Neutrophil (primary cell): ENCODE data around the gene MAP3K2.

Experiments
- H3K27ac ChIP-seq: fragments of 200-600 bp; sonication (generic); 2 replicates; pipeline ENCODE4 v1.5.1; 2016; ENCODE audit warnings: mild to moderate bottlenecking, moderate library complexity
- H3K27me3 ChIP-seq: fragments of 200-600 bp; sonication (generic); 2 replicates; pipeline ENCODE4 v1.6.0; 2016; ENCODE audit warnings: mild to moderate bottlenecking
- H3K36me3 ChIP-seq: fragments of 200-600 bp; sonication (generic); 2 replicates; pipeline ENCODE4 v1.5.1; 2017
- H3K4me1 ChIP-seq, 2 experiments: fragments of 200-600 bp in 1 of 2; sonication (generic) in 1 of 2; 1 replicate in 1 of 2; 2 replicates in 1 of 2; pipeline versions ENCODE4 v1.5.1 to v1.6.1; 2013 to 2016; ENCODE audit warnings: low read depth in 1 of 2, low read length in 1 of 2, mild to moderate bottlenecking in 1 of 2, moderate library complexity in 1 of 2; ENCODE audit not compliant: control insufficient read depth in 1 of 2, insufficient read depth in 1 of 2
- H3K4me3 ChIP-seq, 2 experiments: fragments of 200-600 bp in 1 of 2; sonication (generic) in 1 of 2; 1 replicate in 1 of 2; 2 replicates in 1 of 2; pipeline ENCODE4 v1.5.1; 2013 to 2016; ENCODE audit warnings: low read depth in 1 of 2, low read length in 1 of 2, mild to moderate bottlenecking in 1 of 2, moderate library complexity in 1 of 2
- H3K9me3 ChIP-seq: fragments of 200-600 bp; sonication (generic); 2 replicates; pipeline ENCODE4 v1.5.1; 2016
- TF ChIP-seq, protein P1 (sequence below): fragments of 200-600 bp; sonication (generic); IDR thresholded peaks from 2 replicates; pipeline ENCODE4 v1.5.1; 2016; ENCODE audit warnings: antibody characterized with exemption

MAP3K2 gene

DNA sequence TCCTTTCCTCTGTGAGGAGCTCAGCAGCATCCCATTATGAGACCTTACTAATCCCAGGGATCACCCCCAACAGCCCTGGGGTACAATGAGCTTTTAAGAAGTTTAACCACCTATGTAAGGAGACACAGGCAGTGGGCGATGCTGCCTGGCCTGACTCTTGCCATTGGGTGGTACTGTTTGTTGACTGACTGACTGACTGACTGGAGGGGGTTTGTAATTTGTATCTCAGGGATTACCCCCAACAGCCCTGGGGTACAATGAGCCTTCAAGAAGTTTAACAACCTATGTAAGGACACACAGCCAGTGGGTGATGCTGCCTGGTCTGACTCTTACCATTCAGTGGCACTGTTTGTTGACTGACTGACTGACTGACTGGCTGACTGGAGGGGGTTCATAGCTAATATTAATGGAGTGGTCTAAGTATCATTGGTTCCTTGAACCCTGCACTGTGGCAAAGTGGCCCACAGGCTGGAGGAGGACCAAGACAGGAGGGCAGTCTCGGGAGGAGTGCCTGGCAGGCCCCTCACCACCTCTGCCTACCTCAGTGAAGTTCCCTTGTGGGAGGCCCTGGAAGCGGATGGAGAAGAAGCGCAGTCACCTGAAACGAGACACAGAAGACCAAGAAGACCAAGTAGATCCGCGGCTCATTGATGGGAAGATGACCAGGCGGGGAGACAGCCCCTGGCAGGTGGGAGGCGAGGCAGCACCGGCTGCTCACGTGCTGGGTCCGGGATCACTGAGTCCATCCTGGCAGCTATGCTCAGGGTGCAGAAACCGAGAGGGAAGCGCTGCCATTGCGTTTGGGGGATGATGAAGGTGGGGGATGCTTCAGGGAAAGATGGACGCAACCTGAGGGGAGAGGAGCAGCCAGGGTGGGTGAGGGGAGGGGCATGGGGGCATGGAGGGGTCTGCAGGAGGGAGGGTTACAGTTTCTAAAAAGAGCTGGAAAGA, 38.0 kb upstream of the MAP3K2 start:
- H3K9me3 ChIP-seq: no peaks in the 10 kb centered on the region
- H3K4me3 ChIP-seq: no peak overlapping the region
- TF ChIP-seq, protein P1, sequence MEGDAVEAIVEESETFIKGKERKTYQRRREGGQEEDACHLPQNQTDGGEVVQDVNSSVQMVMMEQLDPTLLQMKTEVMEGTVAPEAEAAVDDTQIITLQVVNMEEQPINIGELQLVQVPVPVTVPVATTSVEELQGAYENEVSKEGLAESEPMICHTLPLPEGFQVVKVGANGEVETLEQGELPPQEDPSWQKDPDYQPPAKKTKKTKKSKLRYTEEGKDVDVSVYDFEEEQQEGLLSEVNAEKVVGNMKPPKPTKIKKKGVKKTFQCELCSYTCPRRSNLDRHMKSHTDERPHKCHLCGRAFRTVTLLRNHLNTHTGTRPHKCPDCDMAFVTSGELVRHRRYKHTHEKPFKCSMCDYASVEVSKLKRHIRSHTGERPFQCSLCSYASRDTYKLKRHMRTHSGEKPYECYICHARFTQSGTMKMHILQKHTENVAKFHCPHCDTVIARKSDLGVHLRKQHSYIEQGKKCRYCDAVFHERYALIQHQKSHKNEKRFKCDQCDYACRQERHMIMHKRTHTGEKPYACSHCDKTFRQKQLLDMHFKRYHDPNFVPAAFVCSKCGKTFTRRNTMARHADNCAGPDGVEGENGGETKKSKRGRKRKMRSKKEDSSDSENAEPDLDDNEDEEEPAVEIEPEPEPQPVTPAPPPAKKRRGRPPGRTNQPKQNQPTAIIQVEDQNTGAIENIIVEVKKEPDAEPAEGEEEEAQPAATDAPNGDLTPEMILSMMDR: no peak
- H3K4me1 ChIP-seq: peaks cover 14 to 16% of the 10 kb centered on the region in 2 experiments
- no peak overlapping the region for H3K27ac ChIP-seq
- no peaks in the 10 kb centered on the region for H3K36me3 ChIP-seq
- H3K27me3 ChIP-seq: peaks cover 39% of the 10 kb centered on the region

DNA sequence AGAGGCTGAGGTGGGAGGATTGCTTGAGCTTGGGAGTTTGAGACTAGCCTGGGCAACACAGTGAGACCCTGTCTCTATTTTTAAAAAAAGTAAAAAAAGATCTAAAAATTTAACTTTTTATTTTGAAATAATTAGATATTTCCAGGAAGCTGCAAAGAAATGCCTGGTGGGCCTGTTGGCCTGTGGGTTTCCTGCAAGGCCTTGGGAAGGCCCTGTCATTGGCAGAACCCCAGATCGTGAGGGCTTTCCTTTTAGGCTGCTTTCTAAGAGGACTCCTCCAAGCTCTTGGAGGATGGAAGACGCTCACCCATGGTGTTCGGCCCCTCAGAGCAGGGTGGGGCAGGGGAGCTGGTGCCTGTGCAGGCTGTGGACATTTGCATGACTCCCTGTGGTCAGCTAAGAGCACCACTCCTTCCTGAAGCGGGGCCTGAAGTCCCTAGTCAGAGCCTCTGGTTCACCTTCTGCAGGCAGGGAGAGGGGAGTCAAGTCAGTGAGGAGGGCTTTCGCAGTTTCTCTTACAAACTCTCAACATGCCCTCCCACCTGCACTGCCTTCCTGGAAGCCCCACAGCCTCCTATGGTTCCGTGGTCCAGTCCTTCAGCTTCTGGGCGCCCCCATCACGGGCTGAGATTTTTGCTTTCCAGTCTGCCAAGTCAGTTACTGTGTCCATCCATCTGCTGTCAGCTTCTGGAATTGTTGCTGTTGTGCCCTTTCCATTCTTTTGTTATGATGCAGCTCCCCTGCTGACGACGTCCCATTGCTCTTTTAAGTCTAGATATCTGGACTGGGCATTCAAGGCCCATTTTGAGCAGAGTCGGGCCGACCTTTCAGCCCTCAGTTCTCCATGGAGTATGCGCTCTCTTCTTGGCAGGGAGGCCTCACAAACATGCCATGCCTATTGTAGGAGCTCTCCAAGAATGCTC, 37.1 kb upstream of the MAP3K2 start:
- Histone ChIP-seq H3K4me3 (no peak overlapping the region), H3K36me3 (no peaks in the 10 kb centered on the region)
- TF ChIP-seq, protein P1: no peak

DNA sequence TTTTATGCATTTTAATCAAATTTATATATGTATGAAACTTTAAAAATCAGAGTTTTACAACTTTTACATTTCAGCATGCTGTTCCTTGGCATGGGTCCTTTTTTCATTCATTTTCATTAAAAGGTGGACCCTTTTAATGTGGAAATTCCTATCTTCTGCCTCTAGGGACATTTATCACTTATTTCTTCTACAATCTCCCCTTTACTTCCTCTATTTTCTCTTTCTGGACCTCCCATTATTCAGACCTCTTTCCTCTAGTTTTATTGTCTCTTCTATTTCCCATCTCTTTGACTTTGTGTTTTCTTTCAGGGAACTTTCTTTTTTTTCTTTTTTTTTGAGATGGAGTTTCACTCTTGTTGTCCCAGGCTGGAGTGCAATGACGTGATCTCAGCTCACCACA, 36.1 kb upstream of the MAP3K2 start:
- TF ChIP-seq, protein P1: no peak
- Histone ChIP-seq H3K36me3 (no peaks in the 10 kb centered on the region), H3K4me1 (peaks cover 14 to 16% of the 10 kb centered on the region in 2 experiments), H3K27me3 (peaks cover 44% of the 10 kb centered on the region), H3K27ac (no peak overlapping the region), H3K9me3 (no peaks in the 10 kb centered on the region), H3K4me3 (peak overlapping the region; percentile 70 to 82)

More for the DNA sequence above, 37.1 kb upstream of the MAP3K2 start:
- H3K27ac ChIP-seq: no peak overlapping the region
- H3K27me3 ChIP-seq: peaks cover 44% of the 10 kb centered on the region
- H3K4me1 ChIP-seq: peaks cover 14 to 16% of the 10 kb centered on the region in 2 experiments
- H3K9me3 ChIP-seq: no peaks in the 10 kb centered on the region

DNA sequence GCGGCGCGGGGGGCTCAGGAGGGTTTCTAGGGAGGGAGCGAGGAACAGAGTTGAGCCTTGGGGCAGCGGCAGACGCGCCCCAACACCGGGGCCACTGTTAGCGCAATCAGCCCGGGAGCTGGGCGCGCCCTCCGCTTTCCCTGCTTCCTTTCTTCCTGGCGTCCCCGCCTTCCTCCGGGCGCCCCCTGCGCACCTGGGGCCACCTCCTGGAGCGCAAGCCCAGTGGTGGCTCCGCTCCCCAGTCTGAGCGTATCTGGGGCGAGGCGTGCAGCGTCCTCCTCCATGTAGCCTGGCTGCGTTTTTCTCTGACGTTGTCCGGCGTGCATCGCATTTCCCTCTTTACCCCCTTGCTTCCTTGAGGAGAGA, 35.7 kb upstream of the MAP3K2 start:
- Histone ChIP-seq H3K27ac (peak overlapping the region; percentile 56), H3K4me3 (peak overlapping the region; percentile 70 to 82), H3K9me3 (no peaks in the 10 kb centered on the region), H3K27me3 (peaks cover 44% of the 10 kb centered on the region), H3K36me3 (no peaks in the 10 kb centered on the region), H3K4me1 (peaks cover 14 to 16% of the 10 kb centered on the region in 2 experiments)
- TF ChIP-seq, protein P1: no peak

DNA sequence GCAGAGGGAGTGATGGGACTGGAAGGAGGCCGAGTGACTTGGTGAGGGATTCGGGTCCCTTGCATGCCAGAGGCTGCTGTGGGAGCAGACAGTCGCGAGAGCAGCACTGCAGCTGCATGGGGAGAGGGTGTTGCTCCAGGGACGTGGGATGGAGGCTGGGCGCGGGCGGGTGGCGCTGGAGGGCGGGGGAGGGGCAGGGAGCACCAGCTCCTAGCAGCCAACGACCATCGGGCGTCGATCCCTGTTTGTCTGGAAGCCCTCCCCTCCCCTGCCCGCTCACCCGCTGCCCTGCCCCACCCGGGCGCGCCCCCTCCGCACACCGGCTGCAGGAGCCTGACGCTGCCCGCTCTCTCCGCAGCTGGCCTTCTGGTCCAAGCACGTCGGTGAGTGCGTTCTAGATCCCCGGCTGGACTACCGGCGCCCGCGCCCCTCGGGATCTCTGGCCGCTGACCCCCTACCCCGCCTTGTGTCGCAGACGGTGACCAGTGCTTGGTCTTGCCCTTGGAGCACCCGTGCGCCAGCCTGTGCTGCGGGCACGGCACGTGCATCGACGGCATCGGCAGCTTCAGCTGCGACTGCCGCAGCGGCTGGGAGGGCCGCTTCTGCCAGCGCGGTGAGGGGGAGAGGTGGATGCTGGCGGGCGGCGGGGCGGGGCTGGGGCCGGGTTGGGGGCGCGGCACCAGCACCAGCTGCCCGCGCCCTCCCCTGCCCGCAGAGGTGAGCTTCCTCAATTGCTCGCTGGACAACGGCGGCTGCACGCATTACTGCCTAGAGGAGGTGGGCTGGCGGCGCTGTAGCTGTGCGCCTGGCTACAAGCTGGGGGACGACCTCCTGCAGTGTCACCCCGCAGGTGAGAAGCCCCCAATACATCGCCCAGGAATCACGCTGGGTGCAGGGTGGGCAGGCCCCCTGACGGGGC, 35.0 kb upstream of the MAP3K2 start:
- Histone ChIP-seq H3K27me3 (peaks cover 44% of the 10 kb centered on the region), H3K4me1 (peaks cover 14 to 16% of the 10 kb centered on the region in 2 experiments), H3K27ac (peak overlapping the region; percentile 56), H3K4me3 (peak overlapping the region; percentile 70 to 82), H3K36me3 (no peaks in the 10 kb centered on the region), H3K9me3 (no peaks in the 10 kb centered on the region)
- TF ChIP-seq, protein P1: no peak
